NCI-H446 (cell line): ENCODE results near the gene ZNF12.

Source experiments
- DNase-seq, 2 experiments: peaks; one replicate each; lab custom pipeline; 2025; lab: John Stamatoyannopoulos, UW

Gene ZNF12

DNA sequence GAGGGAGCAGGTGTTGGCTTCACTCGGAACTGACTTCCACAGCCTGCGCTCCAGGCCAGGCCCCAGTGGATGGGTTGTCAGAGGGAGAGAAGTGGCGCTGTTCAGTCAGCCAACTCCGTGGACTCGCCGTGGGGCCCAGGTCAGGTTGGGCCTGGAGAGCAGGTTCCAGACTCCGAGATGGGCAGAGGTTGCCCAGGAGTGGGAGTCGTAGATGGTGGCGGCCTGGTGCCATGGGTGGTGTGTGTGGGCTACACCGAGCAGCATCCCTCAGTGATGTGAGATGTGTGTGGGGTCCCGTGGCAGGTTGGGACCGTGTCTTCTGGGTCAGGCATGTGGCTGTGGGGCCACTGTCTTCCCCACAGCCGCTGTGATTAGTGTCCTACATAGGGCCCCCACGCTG lies 59.2 kb downstream of the ZNF12 start:
- no peak for DNase-seq

DNA sequence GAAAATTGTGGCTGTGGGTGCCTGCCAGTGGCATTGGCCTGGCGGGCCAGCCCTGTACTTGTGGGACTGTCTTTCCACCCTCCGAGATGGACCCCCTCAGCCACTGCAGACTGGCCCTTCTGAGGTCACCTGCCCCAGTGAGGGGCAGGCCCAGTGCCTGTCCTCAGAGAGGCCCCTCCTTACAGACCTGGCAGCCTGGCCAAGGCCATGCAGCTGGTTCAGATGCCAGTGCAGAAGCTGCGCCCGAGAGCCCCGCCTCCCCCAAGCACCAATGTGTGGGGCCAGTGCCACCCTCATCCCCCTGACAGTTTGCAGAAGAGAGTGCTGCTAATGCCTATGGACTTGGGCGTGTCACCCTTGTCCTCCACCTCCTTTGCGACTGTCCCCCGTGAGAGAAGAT lies 59.7 kb downstream of the ZNF12 start:
- DNase-seq, result no peak

DNA sequence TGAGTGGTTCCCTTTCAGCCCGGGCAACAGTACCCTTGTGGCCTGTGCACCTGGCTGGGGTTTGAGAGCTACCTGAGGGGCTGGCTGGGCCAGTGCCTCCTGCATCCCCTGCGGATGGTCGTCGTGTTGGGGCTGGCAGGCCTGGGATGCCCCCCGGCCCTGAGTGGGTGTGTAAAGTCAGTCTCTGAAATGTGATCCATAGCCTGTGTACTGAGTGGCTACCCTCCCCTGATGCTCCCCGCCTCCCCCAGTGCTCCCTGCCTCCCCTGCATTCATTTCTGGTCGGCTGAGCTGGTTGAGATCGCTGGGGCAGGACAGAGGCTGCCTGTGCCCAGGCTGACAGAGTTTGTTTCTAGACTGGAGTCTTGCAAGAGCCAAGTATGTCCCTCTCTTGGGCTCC lies 60.3 kb downstream of the ZNF12 start:
- no peak for DNase-seq

DNA sequence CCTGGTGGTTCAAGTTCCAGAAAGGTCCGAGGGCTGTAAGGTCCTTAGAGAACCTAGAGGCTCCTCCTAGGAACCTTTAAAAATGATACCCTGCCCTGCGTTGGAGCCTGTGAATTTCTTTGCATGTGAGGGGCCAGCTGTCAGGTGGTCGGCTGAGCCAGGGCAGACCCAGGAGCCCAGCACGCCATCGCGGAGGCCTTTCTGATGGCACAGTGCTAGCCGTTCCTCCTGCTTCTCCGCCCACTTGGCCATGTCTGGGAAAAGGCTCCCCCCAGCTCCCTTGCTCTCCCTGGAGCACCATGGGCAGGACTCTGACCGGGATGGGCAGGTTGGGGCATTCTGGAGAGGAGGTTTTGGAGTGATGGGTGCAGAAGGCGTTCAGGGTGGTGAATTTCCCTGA lies 62.0 kb downstream of the ZNF12 start:
- no peak for DNase-seq

DNA sequence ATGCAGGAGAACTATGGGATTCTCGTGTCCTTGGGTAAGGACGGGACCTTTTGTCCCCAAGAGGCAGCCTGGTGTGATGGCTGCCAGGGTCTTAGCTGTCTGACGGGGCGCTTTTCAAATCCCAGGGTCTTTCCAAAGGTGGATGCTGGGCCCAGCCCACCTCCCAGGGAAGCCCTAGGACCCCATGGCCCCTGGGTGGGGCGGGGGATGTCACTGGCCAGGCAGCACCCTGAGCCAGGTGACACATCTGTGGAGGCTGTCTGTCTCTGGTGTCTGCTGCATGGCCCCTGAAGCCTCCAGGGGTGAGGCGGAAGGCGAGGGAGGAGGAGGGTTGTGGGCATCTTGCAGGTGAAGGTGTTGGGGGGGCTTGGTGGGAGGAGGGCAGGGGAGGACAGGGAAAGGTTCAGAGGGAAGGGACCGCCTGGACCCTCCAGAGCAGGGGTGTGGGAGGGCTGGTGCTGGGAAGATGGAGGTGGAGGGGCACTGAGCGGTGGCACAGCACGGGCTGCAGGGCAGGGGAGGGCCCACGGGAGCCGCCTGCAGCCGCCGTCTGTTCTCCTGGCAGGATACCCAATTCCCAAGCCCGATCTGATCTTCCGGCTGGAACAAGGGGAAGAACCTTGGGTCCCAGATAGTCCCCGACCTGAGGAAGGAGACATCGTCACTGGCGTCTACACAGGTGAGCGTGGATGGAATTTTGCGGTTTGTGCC lies 62.7 kb downstream of the ZNF12 start:
- no peak for DNase-seq

DNA sequence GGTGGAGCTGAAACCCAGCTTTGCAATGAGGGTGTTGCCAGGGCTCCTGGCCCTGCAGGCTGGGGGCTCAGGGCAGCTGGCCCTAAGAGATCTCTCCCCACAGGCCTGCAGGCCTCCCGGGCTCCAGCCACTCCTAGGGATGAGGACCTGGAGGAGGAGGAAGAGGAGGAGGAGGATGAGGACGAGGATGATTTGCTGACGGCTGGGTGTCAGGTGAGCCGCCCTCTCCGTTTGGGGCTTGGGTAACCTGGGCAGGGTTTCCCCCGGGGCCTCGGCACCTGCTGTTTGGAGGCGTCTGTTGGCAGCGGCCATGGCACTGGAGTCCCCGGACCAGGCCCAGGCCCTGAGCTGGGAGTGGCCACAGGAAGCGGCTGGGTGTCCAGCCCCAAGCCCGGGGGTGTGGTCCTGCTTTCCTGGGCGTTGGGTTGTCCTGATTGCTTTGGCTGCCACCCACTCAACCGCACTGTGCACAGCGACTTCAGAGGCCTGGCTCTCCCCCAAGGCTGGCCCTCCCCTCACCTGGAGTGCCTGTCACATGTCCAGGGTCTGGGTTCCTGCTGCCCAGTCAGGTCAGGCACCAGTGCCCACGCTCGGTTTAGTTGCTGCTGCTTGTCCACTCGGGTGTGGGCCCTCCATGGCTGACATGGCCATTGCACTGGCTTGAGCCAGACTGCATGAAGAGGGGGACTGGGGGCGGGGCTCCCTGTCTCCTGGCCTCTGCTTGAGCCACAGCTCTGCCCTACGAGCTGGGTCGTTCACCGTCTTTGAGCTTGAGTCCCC lies 63.7 kb downstream of the ZNF12 start:
- no peak for DNase-seq

DNA sequence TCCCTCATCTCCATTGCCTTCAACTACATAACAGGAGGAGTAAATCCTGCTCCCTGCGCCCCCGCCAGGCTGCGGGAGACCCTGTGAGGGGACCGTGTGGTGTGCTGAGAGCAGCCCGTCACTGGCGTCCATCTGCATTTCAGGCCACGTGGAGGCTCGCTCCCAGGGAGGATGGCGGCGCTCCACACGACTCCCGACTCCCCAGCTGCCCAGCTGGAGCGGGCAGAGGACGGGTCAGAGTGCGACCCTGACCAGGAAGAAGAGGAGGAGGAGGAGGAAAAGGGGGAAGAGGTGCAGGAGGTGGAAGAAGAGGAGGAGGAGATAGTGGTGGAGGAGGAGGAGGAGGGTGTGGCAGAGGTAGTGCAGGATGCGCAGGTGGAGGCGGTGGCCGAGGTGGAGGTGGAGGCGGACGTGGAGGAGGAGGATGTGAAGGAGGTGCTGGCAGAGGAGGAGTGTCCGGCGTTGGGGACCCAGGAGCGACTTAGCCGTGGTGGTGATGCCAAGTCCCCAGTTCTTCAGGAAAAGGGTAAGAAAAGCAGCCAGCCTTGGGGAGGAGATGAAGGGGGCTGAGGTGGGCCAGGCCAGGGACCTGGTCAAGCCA lies 64.4 kb downstream of the ZNF12 start:
- DNase-seq, result no peak

DNA sequence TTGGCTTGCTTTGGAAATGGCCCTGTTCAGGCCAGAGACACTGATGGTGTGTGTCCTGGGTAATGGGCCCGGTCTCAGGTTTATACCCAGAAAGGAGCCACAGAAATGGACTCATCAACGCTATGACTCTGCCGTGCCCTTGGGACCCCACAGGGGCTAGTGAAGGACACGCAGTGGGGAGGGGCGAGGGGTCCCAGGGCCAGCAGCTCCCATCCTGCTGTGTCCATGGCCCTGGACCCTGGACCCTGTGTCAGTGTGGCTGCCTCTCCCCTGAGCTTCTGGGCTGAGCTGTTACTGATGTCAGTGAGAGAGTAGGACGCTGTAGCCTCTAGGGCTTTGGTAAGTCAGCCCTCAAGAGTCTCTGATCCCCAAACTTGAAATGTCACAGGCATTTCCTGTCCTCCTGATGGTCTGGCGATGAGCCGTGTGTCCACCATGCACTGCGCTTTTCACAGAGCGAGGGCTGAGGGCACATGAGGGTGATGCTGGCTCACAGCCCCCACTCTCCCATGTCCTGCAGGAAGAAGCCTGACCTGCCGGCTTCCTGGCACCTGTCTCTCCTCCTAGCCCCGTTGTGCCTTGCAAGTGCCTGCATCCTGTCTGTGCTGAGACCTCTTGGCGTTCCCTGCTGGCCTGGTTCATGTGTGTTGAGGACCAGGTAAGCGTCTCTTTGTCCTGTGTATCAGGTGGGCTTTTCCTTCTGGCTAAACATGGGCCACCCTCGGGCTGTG lies 65.3 kb downstream of the ZNF12 start:
- no peak for DNase-seq

DNA sequence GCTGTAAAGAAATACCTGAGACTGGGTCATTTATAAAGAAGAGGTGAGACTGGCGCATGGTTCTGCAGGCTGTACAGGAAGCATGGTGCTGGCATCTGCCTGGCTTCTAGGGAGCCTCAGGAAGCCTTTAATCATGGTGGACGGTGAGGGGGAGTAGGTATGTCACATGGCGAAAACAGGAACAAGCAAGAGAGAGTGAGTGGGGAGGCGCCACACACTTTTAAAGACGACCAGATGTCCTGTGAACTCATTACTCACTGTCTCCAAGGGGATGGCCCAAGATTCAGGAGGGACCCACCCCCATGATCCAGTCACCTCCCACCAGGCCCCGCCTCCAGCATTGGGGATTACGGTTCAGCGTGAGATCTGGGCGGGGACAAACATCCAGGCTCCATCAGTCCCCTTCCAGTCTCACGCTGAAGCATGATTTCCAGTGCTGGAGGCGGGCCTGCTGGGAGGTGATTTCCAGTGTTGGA lies 66.5 kb downstream of the ZNF12 start:
- no peak for DNase-seq

DNA sequence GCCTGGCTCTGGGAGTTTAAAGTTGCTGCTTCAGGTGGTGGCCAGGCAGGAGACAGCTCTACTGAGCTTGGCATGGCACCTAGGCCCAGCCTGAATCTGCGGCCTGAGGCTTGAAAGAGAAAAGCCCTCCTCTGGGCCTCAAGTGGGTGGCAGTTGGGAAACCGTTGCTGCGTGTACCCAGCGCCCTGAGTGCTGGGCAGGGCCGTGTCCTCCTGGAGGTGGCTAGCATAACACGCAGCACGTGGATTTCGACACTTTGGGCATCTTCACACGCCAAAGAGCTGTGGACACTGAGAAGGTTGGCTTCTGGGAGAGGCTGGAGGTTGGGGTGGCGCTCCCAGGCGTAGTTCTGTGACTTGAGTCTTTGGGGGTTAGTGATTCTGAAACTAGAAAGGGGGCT lies 67.1 kb downstream of the ZNF12 start:
- DNase-seq, result no peak

DNA sequence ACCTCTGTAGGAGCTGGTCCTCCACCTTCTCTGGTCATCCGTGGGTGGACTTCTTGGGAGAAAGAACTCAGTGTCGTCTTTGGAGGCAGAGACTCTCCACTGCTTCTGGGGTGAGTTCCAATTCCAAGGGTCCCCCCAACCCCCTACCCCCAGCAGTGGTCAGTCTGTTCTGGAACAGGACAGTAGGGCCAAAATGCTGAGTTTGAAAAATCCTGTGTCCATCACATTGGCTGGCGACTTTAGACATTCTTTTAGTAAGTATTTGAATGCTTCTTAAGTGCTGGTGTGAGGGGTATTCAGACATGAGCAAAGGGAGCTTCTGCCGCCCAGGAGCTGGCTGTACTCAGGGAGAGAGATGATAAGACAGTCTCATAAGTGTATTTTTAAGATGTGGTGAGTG lies 67.7 kb downstream of the ZNF12 start:
- no peak for DNase-seq
